Activated CD8-positive, alpha-beta memory T cell treated with anti-CD3 and anti-CD28 coated beads, Interleukin-2, amount 50 U/mL, for 24 hours (primary cell): ENCODE data around the gene FANCI.

Experiments used
- DNase-seq: peaks from one replicate; pipeline ENCODE4 v3.0.0-alpha.2; 2020; ENCODE audit errors: extremely low read depth

Gene FANCI

GRCh38 chr15:89333011-89333860 is 89.5 kb downstream of the FANCI start:
- DNase-seq, result no peak

- no peak for DNase-seq
Measured at GRCh38 chr15:89333959-89334509, 90.3 kb downstream of the FANCI start.

DNA sequence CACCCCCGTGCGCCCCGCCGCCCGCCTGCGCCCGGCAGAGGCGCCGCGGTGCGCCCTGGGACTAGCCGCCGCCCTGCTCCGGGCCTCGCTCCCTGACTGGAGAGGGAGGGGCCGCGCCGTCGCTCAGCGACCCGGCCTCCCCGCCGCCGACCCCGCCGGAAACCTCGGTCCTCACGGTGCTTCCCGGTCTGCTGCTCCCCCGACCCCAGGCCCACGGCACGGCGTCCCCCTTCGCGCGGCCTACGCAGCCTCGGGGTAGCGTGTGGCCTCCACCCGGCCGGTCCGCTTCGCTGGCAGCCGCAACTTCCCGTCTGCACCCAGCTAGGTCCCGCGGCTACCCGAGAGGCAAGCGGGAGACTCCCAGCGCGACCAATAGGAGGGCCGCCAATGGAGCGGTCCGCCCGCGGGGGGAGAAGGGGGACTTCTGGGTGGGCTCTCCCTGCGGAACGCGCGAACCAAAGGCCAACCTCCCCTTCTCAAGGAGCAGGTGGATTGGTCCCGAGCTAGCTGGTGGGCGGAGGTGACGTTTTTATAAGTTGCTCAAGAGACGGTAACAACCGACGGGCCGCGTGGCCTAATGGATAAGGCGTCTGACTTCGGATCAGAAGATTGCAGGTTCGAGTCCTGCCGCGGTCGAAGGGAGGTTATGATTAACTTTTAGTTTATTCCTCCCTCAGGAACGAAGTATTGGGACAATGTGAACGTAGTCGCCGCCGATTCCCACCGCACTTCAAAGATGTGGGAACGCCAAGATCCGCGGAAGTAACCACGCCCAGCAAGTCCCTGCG is 90.9 kb downstream of the FANCI start, which contains the start of gene POLG:
POLG (minus strand) TSS at position 315 of the 788 bp plus-strand sequence. CDS start 1,070 bp downstream, outside the sequence.
- peak; percentile 97 for DNase-seq

DNA sequence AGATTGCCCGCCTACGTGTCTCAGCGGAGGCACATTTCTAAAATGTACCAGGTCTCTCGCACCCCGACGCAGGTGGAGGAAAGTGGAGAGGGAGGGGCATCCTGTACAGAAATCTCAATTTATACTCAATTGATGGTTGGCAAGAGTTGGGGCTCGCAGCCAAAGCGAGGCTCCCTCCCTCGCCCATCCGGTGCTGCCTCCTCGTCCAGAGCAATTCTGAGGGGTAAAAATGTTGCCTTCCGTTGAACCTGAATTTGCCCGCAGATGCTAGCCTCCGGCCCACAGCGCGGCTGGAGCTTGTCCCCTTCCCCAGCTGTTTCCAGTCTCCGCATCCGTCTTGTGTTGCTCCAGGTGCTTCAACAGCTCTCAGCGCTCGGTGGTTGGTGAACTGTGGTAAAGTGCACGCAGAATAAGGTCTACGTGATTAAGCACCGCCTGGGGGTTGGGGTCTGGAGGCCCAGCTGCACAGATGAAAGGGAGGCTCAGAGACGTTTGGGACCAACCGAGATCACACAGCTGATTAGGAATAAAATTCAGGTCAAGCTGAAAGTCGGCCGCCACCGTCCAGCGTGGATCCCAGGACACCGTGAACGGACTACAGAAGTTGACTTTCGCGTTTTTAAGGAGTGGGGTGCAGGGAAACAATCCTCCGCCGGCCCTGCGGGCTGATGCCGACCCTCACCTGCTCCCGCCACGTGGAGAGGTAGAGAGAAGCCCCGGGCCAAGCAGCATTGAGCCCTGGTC is 91.7 kb downstream of the FANCI start:
- no peak for DNase-seq

- DNase-seq, result no peak
Measured at GRCh38 chr15:89338036-89338435, 94.3 kb downstream of the FANCI start.

DNA sequence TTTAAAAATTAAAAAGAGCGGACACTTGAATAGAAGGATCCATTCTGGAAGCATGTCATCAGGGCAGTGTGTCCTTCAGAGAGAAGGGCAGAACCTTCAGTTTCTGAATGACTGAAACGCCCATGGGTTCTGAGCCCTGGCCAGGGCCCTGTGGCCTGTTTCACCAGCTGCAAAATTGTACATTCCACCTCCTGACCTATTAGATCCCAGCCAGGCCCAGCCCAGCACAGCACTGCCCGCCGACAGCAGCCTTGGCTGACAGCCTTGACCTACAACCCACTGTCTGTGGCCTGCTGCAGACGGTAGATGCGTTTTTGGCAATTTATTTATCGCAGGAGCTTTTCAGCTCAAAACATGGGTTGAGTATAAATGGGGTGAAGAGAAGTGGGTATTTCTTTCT is 96.8 kb downstream of the FANCI start:
- DNase-seq, result no peak

GRCh38 chr15:89341316-89342005 is 97.7 kb downstream of the FANCI start:
- no peak for DNase-seq

- DNase-seq, result no peak
Measured at GRCh38 chr15:89342840-89343239, 99.1 kb downstream of the FANCI start.

DNA sequence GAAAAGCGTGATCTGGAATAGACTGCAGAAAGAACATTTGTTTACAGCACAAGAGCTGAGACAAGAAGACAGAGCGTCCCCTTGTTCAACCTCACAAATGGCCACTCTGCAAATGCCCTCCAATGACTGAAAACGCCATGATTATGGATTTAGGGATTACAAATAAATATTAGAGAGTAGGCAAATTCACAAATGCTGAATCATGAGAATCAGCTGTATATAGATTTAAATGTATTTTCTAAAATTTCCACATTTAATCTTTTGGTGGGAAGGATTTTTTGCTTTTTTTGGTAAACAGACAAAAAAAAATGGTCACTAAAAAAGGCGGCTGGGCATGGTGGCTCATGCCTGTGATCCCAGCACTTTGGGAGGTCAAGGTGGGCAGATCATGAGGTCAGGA is 101.5 kb downstream of the FANCI start:
- DNase-seq, result no peak

- no peak for DNase-seq
Measured at GRCh38 chr15:89346516-89347231, 102.9 kb downstream of the FANCI start.

- DNase-seq, result no peak
Measured at GRCh38 chr15:89349206-89349558, 105.4 kb downstream of the FANCI start.

- DNase-seq, result no peak
Measured at GRCh38 chr15:89352476-89352875, 108.7 kb downstream of the FANCI start.

GRCh38 chr15:89353991-89354390 is 110.2 kb downstream of the FANCI start:
- no peak for DNase-seq

DNA sequence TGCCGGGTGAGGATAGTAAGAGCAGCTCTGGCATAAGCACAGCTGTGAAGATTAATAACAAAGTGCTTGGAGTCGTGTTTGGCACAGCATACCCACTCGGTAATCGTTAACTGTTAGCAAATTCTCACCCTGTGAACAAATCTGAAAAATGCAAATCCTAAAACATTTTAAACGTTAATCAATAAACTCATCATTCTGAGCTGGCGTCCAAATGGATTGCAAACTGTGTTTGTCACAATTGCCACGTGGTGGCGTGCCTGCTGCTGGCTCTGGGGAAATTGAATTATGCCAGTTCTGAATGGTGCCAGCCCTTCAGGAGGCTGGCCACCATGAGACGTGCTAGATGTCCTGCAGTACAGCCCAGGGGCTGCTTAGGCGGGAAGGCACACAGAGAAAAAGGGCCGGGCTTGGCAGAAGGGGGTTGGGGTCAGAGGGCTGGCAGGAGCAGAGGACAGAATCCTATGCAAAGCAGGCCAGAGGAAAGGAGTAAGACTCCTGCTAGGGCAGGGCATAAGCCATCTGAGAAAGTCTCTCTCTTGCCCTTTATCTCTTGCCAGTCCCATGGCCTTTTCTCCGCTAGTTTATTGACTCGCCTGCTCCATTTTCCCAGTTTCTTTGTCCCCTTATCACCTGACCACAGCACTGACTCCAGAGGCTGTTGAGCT is 113.0 kb downstream of the FANCI start:
- DNase-seq, result no peak

DNA sequence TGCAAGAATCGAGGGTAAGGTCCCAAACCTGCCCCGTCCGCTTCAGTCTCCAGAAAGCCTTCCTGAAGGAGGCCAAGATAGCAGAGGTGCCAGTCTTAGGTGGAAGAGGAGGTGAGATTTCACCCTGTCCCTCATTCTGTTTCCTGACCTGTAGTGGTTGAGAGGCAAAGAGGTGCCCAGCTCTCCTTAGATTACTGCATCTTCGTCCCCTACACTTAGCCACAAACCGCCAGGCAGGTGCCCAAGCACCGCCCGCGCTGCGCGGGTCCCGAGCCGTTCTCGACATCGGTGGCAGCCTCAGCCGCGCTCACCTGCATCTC is 114.6 kb downstream of the FANCI start:
- no peak for DNase-seq

GRCh38 chr15:89358755-89359439 is 115.1 kb downstream of the FANCI start:
- DNase-seq, result peak; percentile 49

GRCh38 chr15:89359471-89360293 is 115.9 kb downstream of the FANCI start:
- no peak for DNase-seq

- DNase-seq, result no peak
Measured at GRCh38 chr15:89360294-89360971, 116.7 kb downstream of the FANCI start.
